Progenitor cell of endocrine pancreas (in vitro differentiated cells): ENCODE measurements around the gene SPOCK3. TPM values are rescaled to one million over a fixed set of nuclear protein-coding genes. Genes with fewer than 3 reads are reported as not detected.
"Not testable (repeated sequence)": the region's sequence is repeated elsewhere in the genome, so short reads cannot be mapped to it uniquely, and the experiment has no call there.

Source experiments
- DNase-seq: peaks from one replicate; pipeline ENCODE4 v3.0.0; 2021; ENCODE audit warnings: low spot score; ENCODE audit not compliant: unreplicated experiment
- H3K27ac Mint-ChIP-seq: 2 replicates; pipeline ENCODE4 v1.8.0; 2021; ENCODE audit warnings: mild to moderate bottlenecking, moderate library complexity, mixed read lengths
- H3K27me3 Mint-ChIP-seq: 2 replicates; pipeline ENCODE4 v1.8.0; 2021; ENCODE audit warnings: mixed read lengths
- H3K36me3 Mint-ChIP-seq: 2 replicates; pipeline ENCODE4 v1.8.0; 2022; ENCODE audit warnings: mixed read lengths; ENCODE audit not compliant: insufficient read depth
- H3K4me1 Mint-ChIP-seq: 2 replicates; pipeline ENCODE4 v1.8.0; 2021; ENCODE audit warnings: low read depth, mixed read lengths
- H3K4me3 Mint-ChIP-seq: 2 replicates; pipeline ENCODE4 v1.8.0; 2021; ENCODE audit warnings: low read depth, mild to moderate bottlenecking, moderate library complexity, mixed read lengths
- H3K9me3 Mint-ChIP-seq: 2 replicates; pipeline ENCODE4 v1.8.0; 2021; ENCODE audit warnings: low read depth, mixed read lengths
- long read RNA-seq: library from polyadenylated mRNA; unstranded; transcript quantifications from one replicate; pipeline ENCODE4 v2.0.0, GENCODE V29; 2020
- total RNA-seq: library from RNA; stranded (reverse); gene quantifications from 2 replicates; pipeline ENCODE4 v1.2.1, GENCODE V29; 2021
- TF ChIP-seq, protein P1 (sequence below): fragments of 200-600 bp; sonication (generic); IDR thresholded peaks from one replicate; pipeline ENCODE4 v1.5.0; 2021; ENCODE audit warnings: antibody characterized with exemption, mild to moderate bottlenecking; ENCODE audit not compliant: unreplicated experiment

The SPOCK3 gene
- 1.00 and 1.3 TPM in 2 replicates for total RNA-seq
- long read RNA-seq, partial matches to known transcripts, result 0 of 6 reads
- long read RNA-seq, other reads (novel, unspliced or antisense), result 0 of 6 reads

DNA sequence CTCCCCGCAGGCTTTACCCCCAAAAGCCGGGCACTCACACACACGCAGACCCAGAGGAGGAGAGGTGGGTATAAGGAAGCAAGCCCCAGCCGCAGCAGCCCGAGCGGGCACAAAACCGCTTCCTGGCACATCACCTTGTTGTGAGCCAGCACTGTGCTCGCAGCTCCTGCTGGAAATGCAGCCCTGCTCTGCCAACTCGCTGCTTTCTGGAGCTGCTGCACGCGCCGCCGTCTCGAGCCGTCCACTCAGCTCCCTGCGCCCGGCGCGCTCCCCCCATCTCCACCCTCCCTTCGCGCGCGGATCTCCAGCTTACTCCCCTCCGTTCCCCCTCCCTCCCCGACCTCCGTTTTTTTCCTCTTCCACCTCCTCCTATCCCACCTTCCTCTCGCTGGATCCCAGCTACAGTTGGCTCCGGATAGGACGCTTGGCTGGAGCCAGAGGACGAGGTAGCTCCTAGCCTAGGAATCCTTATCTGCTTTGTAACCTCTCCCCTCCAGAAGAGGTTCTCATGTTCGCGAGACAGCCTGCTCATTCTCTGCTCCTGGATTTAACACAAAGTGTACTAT, at the start of gene SPOCK3:
Gene SPOCK3, minus strand, starts transcription at position 179 of the 566 bp plus-strand sequence.
- Mint-ChIP-seq H3K27ac (peak within 1 kb of the TSS; percentile 88), H3K4me3 (peak within 1 kb of the TSS; percentile 84), H3K27me3 (peaks cover 67% of the 10 kb centered on the region), H3K4me1 (peaks cover 11% of the 10 kb centered on the region), H3K9me3 (no peaks in the 10 kb centered on the region), H3K36me3 (no peaks in the 10 kb centered on the region)
- TF ChIP-seq, protein P1, sequence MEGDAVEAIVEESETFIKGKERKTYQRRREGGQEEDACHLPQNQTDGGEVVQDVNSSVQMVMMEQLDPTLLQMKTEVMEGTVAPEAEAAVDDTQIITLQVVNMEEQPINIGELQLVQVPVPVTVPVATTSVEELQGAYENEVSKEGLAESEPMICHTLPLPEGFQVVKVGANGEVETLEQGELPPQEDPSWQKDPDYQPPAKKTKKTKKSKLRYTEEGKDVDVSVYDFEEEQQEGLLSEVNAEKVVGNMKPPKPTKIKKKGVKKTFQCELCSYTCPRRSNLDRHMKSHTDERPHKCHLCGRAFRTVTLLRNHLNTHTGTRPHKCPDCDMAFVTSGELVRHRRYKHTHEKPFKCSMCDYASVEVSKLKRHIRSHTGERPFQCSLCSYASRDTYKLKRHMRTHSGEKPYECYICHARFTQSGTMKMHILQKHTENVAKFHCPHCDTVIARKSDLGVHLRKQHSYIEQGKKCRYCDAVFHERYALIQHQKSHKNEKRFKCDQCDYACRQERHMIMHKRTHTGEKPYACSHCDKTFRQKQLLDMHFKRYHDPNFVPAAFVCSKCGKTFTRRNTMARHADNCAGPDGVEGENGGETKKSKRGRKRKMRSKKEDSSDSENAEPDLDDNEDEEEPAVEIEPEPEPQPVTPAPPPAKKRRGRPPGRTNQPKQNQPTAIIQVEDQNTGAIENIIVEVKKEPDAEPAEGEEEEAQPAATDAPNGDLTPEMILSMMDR, result no peak
- DNase-seq, result peak; percentile 33

DNA sequence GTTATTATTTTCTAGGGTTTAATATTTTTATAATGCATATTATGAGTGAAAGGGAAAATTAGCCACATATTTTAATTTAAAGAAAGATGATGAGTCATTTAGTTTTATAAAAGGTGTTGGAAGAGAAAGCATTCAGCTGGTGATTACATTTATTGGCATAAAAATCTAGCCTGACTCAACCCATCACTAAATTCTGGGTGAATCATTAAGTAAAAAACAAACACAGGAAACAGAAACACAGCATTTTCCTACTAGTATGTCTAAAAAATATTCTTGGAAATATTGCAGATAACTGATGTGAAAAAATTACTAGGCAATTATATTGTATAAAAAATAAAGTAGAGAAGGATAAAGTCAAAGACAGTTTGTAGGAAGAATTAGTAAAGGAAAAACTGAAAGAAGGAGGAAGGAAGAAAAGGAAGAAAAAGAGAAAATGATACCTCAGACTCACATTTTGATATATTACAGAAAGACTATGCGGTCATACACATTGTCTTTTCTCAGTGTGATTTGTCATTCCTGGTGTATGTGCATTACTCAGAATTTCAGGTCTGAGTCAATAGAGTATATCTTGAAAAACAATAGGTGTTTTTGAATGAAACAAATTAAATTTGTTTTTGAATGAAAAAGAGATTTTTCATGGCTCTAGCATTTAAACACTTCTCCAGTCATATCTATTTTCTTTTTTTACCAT, 48.0 kb upstream of the SPOCK3 start:
- peaks cover 13% of the 10 kb centered on the region for H3K9me3 Mint-ChIP-seq
- peaks cover 2% of the 10 kb centered on the region for H3K36me3 Mint-ChIP-seq
- no peaks in the 10 kb centered on the region for H3K27me3 Mint-ChIP-seq
- TF ChIP-seq, protein P1, result no peak
- H3K4me1 Mint-ChIP-seq, result no peaks in the 10 kb centered on the region
- no peak overlapping the region for H3K4me3 Mint-ChIP-seq
- DNase-seq, result no peak
- no peak overlapping the region for H3K27ac Mint-ChIP-seq

DNA sequence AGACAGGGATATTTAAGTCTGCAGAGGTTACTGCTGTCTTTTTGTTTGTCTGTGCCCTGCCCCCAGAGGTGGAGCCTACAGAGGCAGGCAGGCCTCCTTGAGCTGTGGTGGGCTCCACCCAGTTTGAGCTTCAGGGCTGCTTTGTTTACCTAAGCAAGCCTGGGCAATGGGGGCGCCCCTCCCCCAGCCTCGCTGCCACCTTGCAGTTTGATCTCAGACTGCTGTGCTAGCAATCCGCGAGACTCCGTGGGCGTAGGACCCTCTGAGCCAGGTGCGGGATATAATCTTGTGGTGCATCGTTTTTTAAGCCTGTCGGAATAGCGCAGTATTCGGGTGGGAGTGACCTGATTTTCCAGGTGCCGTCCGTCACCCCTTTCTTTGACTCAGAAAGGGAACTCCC, 47.3 kb upstream of the SPOCK3 start:
- H3K9me3 Mint-ChIP-seq, DNase-seq, H3K36me3 Mint-ChIP-seq, H3K4me1 Mint-ChIP-seq, H3K27me3 Mint-ChIP-seq: not testable (repeated sequence)
- Mint-ChIP-seq H3K4me3 (peak overlapping the region; percentile 64), H3K27ac (peak overlapping the region; percentile 56)

DNA sequence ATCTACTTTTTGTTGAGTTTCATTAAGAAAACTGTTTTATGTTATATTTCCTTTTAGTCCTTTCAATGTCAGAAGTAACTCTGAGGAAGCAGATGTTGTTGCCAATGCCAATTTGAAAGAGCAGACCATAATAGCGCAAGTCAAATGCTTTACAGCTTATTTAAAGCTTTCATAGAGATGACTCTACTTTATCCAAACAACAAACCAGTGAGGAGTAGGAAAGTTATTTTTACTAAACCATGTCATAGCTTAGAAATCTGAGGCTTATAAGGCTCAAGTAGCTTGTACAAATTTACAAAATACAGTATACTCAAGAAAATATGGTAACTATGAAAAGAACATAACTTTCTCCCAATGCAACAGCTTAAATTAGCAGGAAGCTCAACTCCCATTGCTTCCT, 40.1 kb upstream of the SPOCK3 start:
- Mint-ChIP-seq H3K4me1 (no peaks in the 10 kb centered on the region), H3K27me3 (no peaks in the 10 kb centered on the region), H3K36me3 (no peaks in the 10 kb centered on the region), H3K9me3 (peaks cover 3% of the 10 kb centered on the region), H3K4me3 (no peak overlapping the region), H3K27ac (no peak overlapping the region)
- DNase-seq, result no peak
- TF ChIP-seq, protein P1, result no peak

DNA sequence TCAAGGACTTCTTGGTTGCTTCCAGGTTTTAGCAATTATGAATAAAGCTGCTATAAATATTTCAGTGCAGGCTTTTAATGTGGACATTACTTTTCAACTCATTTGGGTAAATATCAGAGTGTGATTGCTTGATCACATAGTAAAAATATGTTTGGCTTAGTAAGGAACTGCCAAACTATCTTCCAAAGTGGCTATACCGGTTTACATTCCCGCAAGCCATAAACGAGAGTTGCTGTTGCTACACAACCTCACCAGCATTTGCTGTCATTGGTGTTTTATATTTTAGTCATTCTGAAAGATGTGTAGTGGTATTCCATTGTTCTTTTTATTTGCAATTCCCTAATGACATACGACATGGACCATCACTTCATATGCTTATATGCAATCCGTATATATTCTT, 30.9 kb upstream of the SPOCK3 start:
- no peaks in the 10 kb centered on the region for H3K27me3 Mint-ChIP-seq
- H3K36me3 Mint-ChIP-seq, result no peaks in the 10 kb centered on the region
- no peak for DNase-seq
- H3K9me3 Mint-ChIP-seq, result no peaks in the 10 kb centered on the region
- H3K4me1 Mint-ChIP-seq, result no peaks in the 10 kb centered on the region
- H3K27ac Mint-ChIP-seq, result no peak overlapping the region
- H3K4me3 Mint-ChIP-seq, result no peak overlapping the region
- TF ChIP-seq, protein P1, result no peak

DNA sequence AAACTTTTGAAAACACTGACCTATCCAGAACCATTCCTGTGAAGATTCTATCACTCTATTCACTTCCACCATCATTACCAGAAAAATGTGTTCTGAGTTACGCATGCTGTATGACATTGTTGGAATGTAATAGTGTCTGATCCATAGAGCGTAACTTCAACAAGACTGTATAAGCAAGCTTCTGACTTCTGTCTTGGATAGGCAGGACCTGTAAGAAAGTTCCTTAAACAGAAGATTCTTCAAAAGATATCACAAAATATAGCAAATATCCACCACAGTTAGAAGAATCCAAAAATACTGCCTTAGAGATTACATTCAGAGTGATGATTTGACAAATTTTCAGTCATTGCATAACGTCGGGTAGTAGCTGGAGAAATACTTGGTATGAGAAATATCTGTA, 14.0 kb upstream of the SPOCK3 start:
- TF ChIP-seq, protein P1, result no peak
- Mint-ChIP-seq H3K9me3 (peaks cover 5% of the 10 kb centered on the region), H3K27me3 (peaks cover 5% of the 10 kb centered on the region), H3K27ac (no peak overlapping the region), H3K36me3 (no peaks in the 10 kb centered on the region), H3K4me1 (no peaks in the 10 kb centered on the region), H3K4me3 (no peak overlapping the region)
- DNase-seq, result no peak
